ENCODE measurements around the gene C13orf46.

C13orf46 gene

DNA sequence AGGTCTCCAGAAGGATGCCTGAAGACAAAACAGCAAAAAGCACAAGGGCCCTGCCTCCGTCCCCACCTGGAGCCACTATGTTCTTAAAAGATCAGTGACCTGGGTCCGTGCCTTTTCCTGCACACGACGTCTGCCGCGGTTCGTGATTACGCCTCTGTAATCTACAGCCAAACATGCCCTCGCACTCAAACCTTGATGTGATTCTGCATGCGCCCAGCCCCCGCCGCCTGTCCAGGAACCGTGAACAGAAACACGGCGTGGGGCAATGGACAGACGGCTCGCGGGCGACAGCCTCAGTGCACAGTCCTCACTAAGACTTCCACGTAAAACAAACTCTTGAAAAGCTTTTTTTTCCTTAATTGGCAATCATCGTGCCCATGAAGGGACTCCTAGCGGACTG is 15.5 kb downstream of the C13orf46 start:
- no peak overlapping the region for H3K27ac ChIP-seq (replicated peaks)
- DNase-seq (ENCODE audit: low read depth in 1 of 2, low spot score in 1 of 2) = no peak
- H3K4me3 ChIP-seq (replicated peaks; ENCODE audit: insufficient read depth, low read length) = no peak overlapping the region
- no peak for TF ChIP-seq GABPA (IDR thresholded peaks at IDR 0.05; ENCODE audit: low read depth)
- TF ChIP-seq, protein P1, sequence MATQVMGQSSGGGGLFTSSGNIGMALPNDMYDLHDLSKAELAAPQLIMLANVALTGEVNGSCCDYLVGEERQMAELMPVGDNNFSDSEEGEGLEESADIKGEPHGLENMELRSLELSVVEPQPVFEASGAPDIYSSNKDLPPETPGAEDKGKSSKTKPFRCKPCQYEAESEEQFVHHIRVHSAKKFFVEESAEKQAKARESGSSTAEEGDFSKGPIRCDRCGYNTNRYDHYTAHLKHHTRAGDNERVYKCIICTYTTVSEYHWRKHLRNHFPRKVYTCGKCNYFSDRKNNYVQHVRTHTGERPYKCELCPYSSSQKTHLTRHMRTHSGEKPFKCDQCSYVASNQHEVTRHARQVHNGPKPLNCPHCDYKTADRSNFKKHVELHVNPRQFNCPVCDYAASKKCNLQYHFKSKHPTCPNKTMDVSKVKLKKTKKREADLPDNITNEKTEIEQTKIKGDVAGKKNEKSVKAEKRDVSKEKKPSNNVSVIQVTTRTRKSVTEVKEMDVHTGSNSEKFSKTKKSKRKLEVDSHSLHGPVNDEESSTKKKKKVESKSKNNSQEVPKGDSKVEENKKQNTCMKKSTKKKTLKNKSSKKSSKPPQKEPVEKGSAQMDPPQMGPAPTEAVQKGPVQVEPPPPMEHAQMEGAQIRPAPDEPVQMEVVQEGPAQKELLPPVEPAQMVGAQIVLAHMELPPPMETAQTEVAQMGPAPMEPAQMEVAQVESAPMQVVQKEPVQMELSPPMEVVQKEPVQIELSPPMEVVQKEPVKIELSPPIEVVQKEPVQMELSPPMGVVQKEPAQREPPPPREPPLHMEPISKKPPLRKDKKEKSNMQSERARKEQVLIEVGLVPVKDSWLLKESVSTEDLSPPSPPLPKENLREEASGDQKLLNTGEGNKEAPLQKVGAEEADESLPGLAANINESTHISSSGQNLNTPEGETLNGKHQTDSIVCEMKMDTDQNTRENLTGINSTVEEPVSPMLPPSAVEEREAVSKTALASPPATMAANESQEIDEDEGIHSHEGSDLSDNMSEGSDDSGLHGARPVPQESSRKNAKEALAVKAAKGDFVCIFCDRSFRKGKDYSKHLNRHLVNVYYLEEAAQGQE (IDR thresholded peaks at IDR 0.05; ENCODE audit: insufficient replicate concordance, low read depth) = no peak
- no peak for TF ChIP-seq POLR2AphosphoS5 (IDR thresholded peaks at IDR 0.05; ENCODE audit: low read depth)
- TF ChIP-seq, protein P2, sequence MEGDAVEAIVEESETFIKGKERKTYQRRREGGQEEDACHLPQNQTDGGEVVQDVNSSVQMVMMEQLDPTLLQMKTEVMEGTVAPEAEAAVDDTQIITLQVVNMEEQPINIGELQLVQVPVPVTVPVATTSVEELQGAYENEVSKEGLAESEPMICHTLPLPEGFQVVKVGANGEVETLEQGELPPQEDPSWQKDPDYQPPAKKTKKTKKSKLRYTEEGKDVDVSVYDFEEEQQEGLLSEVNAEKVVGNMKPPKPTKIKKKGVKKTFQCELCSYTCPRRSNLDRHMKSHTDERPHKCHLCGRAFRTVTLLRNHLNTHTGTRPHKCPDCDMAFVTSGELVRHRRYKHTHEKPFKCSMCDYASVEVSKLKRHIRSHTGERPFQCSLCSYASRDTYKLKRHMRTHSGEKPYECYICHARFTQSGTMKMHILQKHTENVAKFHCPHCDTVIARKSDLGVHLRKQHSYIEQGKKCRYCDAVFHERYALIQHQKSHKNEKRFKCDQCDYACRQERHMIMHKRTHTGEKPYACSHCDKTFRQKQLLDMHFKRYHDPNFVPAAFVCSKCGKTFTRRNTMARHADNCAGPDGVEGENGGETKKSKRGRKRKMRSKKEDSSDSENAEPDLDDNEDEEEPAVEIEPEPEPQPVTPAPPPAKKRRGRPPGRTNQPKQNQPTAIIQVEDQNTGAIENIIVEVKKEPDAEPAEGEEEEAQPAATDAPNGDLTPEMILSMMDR (IDR thresholded peaks at IDR 0.05; ENCODE audit: insufficient read depth, low read length) = no peak
- no peak for TF ChIP-seq SPI1 (IDR thresholded peaks at IDR 0.05; ENCODE audit: borderline replicate concordance, low read depth)
- H3K27me3 ChIP-seq (ENCODE audit: insufficient read depth, poor library complexity, severe bottlenecking) = no peaks in the 10 kb centered on the region

DNA sequence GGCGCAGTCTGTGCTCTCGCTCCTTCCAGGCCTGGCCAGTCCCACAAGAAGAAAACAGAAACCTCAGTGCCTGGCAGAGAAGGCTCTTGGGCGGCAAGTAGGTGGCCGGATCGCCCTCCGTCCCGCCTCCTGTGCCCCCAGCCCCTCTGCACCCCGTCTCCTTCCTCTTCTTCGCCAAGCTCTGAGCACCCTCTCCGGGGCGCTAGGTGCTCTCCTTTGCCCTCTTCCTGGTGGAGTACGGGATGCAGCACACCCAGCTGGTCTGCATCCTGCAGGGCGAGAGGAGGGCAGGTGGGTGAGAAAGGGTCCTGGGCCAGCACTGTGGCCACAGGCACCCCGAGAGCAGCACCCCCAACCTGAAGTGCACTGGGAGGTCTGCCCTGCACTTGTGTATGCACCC is 17.3 kb downstream of the C13orf46 start:
- no peak for DNase-seq (ENCODE audit: low read depth in 1 of 2, low spot score in 1 of 2)
- no peaks in the 10 kb centered on the region for H3K27me3 ChIP-seq (ENCODE audit: insufficient read depth, poor library complexity, severe bottlenecking)
- H3K4me3 ChIP-seq (replicated peaks; ENCODE audit: insufficient read depth, low read length) = no peak overlapping the region
- no peak overlapping the region for H3K27ac ChIP-seq (replicated peaks)
- TF ChIP-seq GABPA (IDR thresholded peaks at IDR 0.05; ENCODE audit: low read depth) (no peak), POLR2AphosphoS5 (IDR thresholded peaks at IDR 0.05; ENCODE audit: low read depth) (no peak), SPI1 (IDR thresholded peaks at IDR 0.05; ENCODE audit: borderline replicate concordance, low read depth) (no peak)
- TF ChIP-seq, protein P2 (IDR thresholded peaks at IDR 0.05; ENCODE audit: insufficient read depth, low read length) = no peak
- TF ChIP-seq, protein P1 (IDR thresholded peaks at IDR 0.05; ENCODE audit: insufficient replicate concordance, low read depth) = no peak

DNA sequence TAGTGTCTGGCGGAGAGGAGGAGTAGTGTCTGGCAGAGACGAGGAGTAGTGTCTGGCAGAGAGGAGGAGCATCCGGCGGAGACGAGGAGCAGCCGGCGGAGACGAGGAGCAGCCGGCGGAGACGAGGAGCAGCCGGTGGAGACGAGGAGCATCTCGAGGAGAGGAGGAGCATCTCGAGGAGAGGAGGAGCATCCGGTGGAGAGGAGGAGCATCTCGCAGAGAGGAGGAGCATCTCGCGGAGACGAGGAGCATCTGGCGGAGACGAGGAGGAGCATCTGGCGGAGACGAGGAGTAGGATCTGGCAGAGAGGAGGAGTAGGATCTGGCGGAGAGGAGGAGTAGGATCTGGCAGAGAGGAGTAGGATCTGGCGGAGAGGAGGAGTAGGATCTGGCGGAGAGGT is 18.2 kb downstream of the C13orf46 start:
- no peak for DNase-seq (ENCODE audit: low read depth in 1 of 2, low spot score in 1 of 2)
- Histone ChIP-seq H3K27me3 (ENCODE audit: insufficient read depth, poor library complexity, severe bottlenecking) (no peaks in the 10 kb centered on the region), H3K4me3 (replicated peaks; ENCODE audit: insufficient read depth, low read length) (no peak overlapping the region), H3K27ac (replicated peaks) (no peak overlapping the region)
- no peak for TF ChIP-seq POLR2AphosphoS5 (IDR thresholded peaks at IDR 0.05; ENCODE audit: low read depth)
- no peak for TF ChIP-seq SPI1 (IDR thresholded peaks at IDR 0.05; ENCODE audit: borderline replicate concordance, low read depth)
- no peak for TF ChIP-seq GABPA (IDR thresholded peaks at IDR 0.05; ENCODE audit: low read depth)
- TF ChIP-seq, protein P1 (IDR thresholded peaks at IDR 0.05; ENCODE audit: insufficient replicate concordance, low read depth) = no peak
- TF ChIP-seq, protein P2 (IDR thresholded peaks at IDR 0.05; ENCODE audit: insufficient read depth, low read length) = no peak

All from HL-60 (cell line).